Vagina (tissue), 2 donors: Measurements from ENCODE around the gene HHLA2.

Experiments used
- CTCF ChIP-seq, 3 experiments: fragments of 450-650 bp in 2 of 3; fragments of 200-600 bp in 1 of 3; sonication (generic) in 1 of 3; IDR thresholded peaks; one replicate each; pipeline ENCODE4 v1.5.1; 2017 to 2019; ENCODE audit warnings: antibody characterized with exemption in 3 of 3, mild to moderate bottlenecking in 2 of 3, moderate library complexity in 2 of 3
- POLR2A ChIP-seq, 2 donors: fragments of 450-650 bp; IDR thresholded peaks; one replicate each; pipeline ENCODE4 v1.6.1; 2017; ENCODE audit warnings: antibody characterized with exemption in 2 of 2, mild to moderate bottlenecking in 2 of 2, moderate library complexity in 2 of 2
- POLR2AphosphoS5 ChIP-seq, 2 donors: sonication (generic); formaldehyde crosslinking; IDR thresholded peaks; one replicate each; pipeline ENCODE4 v1.9.0; 2017; ENCODE audit warnings: antibody characterized with exemption in 2 of 2, mild to moderate bottlenecking in 2 of 2, low read depth in 1 of 2; ENCODE audit not compliant: insufficient read depth in 1 of 2

GRCh38 chr3:108403198-108403597, 106.8 kb downstream of the HHLA2 start:
- TF ChIP-seq POLR2AphosphoS5 (IDR thresholded peaks at IDR 0.05; ENCODE audit: insufficient read depth in 1 of 2, low read depth in 1 of 2) = no peak
- no peak for TF ChIP-seq CTCF (IDR thresholded peaks at IDR 0.05)
- TF ChIP-seq POLR2A (IDR thresholded peaks at IDR 0.05) = no peak
